Activated CD8-positive, alpha-beta memory T cell treated with anti-CD3 and anti-CD28 coated beads for 48 hours (primary cell): ENCODE data around the gene SRMS.

Experiments used
- DNase-seq, 3 experiments: peaks; one replicate each; pipeline ENCODE4 v3.0.0-alpha.2; 2020; ENCODE audit warnings: low read depth in 2 of 3, low spot score in 2 of 3

SRMS gene

GRCh38 chr20:63491635-63492230, 55.8 kb downstream of the SRMS start:
- DNase-seq = no peak

- no peak for DNase-seq
These were observed 56.5 kb downstream of the SRMS start for GRCh38 chr20:63491078-63491477.
